Liver (tissue), 9 donors: ENCODE data around the gene ERN2. TPM values are rescaled to one million over a fixed set of nuclear protein-coding genes. Genes with fewer than 3 reads are reported as not detected.

Experiments
- DNase-seq: peaks from one replicate; pipeline ENCODE4 v3.0.0-alpha.2; 2017; ENCODE audit warnings: low spot score
- H3K27ac ChIP-seq, 2 donors: one replicate each; pipeline ENCODE4 v1.7.0; 2013; ENCODE audit warnings: inconsistent platforms in 2 of 2, low read length in 2 of 2, control low read depth in 1 of 2, low read depth in 1 of 2, mild to moderate bottlenecking in 1 of 2
- H3K27me3 ChIP-seq, 4 donors: one replicate each; pipeline versions ENCODE4 v1.6.1 to v1.7.0; 2013; ENCODE audit warnings: low read length in 3 of 4, inconsistent platforms in 1 of 4, mild to moderate bottlenecking in 1 of 4, moderate library complexity in 1 of 4; ENCODE audit not compliant: control insufficient read depth in 4 of 4, insufficient read depth in 4 of 4
- H3K36me3 ChIP-seq, 4 donors: one replicate each; pipeline versions ENCODE4 v1.6.1 to v1.7.0; 2013; ENCODE audit warnings: low read length in 3 of 4, mild to moderate bottlenecking in 3 of 4, low read depth in 1 of 4, moderate library complexity in 1 of 4; ENCODE audit not compliant: control insufficient read depth in 4 of 4, insufficient read depth in 3 of 4
- H3K4me1 ChIP-seq, 4 donors: one replicate each; pipeline versions ENCODE4 v1.6.1 to v1.7.0; 2013; ENCODE audit warnings: low read length in 3 of 4, mild to moderate bottlenecking in 3 of 4, moderate library complexity in 1 of 4; ENCODE audit not compliant: control insufficient read depth in 4 of 4, insufficient read depth in 4 of 4
- H3K4me3 ChIP-seq, 3 donors: one replicate each; pipeline versions ENCODE4 v1.6.1 to v1.7.0; 2013; ENCODE audit warnings: low read length in 3 of 3, control low read depth in 1 of 3, low read depth in 1 of 3, mild to moderate bottlenecking in 1 of 3
- H3K9ac ChIP-seq, 2 donors: one replicate each; pipeline ENCODE4 v1.7.0; 2013; ENCODE audit warnings: low read length in 2 of 2, mild to moderate bottlenecking in 2 of 2, moderate library complexity in 2 of 2, control low read depth in 1 of 2, low read depth in 1 of 2
- H3K9me3 ChIP-seq, 4 donors: one replicate each; pipeline versions ENCODE4 v1.6.1 to v1.7.0; 2013; ENCODE audit warnings: low read length in 3 of 4; ENCODE audit not compliant: control insufficient read depth in 4 of 4
- ATF3 ChIP-seq: IDR thresholded peaks from 2 replicates; pipeline ENCODE4 v1.6.1; 2016; ENCODE audit warnings: antibody characterized with exemption
- CTCF ChIP-seq: fragments of 150-350 bp; IDR thresholded peaks from 2 replicates; pipeline ENCODE4 v1.5.1; 2017; ENCODE audit warnings: improper control_type of control experiment, low read depth, low read length; ENCODE audit not compliant: missing input control
- EGR1 ChIP-seq, 2 donors: IDR thresholded peaks; 2 replicates each; pipeline ENCODE4 v1.6.1; 2016 to 2018; ENCODE audit warnings: antibody characterized with exemption in 2 of 2, low read depth in 2 of 2
- FOXA1 ChIP-seq: IDR thresholded peaks from 2 replicates; pipeline ENCODE4 v1.6.1; 2016; ENCODE audit warnings: antibody characterized with exemption
- FOXA2 ChIP-seq: IDR thresholded peaks from 2 replicates; pipeline ENCODE4 v1.6.1; 2016; ENCODE audit warnings: antibody characterized with exemption
- GABPA ChIP-seq, 2 donors: IDR thresholded peaks in 1 of 2; conservative IDR thresholded peaks in 1 of 2; 2 replicates each; pipeline ENCODE4 v1.6.1; 2016; ENCODE audit warnings: antibody characterized with exemption in 2 of 2, mild to moderate bottlenecking in 1 of 2, moderate library complexity in 1 of 2
- HNF4A ChIP-seq, 2 donors: conservative IDR thresholded peaks; 2 replicates each; pipeline ENCODE4 v1.6.1; 2016; ENCODE audit warnings: antibody characterized with exemption in 2 of 2, mild to moderate bottlenecking in 2 of 2
- HNF4G ChIP-seq: IDR thresholded peaks from 2 replicates; pipeline ENCODE4 v1.6.1; 2016; ENCODE audit warnings: antibody characterized with exemption
- JUND ChIP-seq, 2 donors: IDR thresholded peaks; 2 replicates each; pipeline ENCODE4 v1.6.1; 2016; ENCODE audit warnings: antibody characterized with exemption in 2 of 2
- NR2F2 ChIP-seq: IDR thresholded peaks from 2 replicates; pipeline ENCODE4 v1.6.1; 2016; ENCODE audit warnings: antibody characterized with exemption
- RAD21 ChIP-seq, 2 donors: IDR thresholded peaks; 2 replicates each; pipeline ENCODE4 v1.6.1; 2016; ENCODE audit warnings: antibody characterized with exemption in 2 of 2, mild to moderate bottlenecking in 2 of 2
- RXRA ChIP-seq, 2 donors: IDR thresholded peaks; 2 replicates each; pipeline ENCODE4 v1.6.1; 2017 to 2018; ENCODE audit warnings: antibody characterized with exemption in 2 of 2, mild to moderate bottlenecking in 1 of 2
- SP1 ChIP-seq: IDR thresholded peaks from 2 replicates; pipeline ENCODE4 v1.6.1; 2018; ENCODE audit warnings: antibody characterized with exemption, mild to moderate bottlenecking
- TAF1 ChIP-seq: conservative IDR thresholded peaks from 2 replicates; pipeline ENCODE4 v1.6.1; 2016; ENCODE audit warnings: antibody characterized with exemption, mild to moderate bottlenecking
- YY1 ChIP-seq: IDR thresholded peaks from 2 replicates; pipeline ENCODE4 v1.6.1; 2016; ENCODE audit warnings: antibody characterized with exemption, mild to moderate bottlenecking
- ZBTB33 ChIP-seq: IDR thresholded peaks from 2 replicates; pipeline ENCODE4 v1.6.1; 2016; ENCODE audit warnings: antibody characterized with exemption
- WGBS: extraction: QIAGEN DNeasy Blood & Tissue Kit; methylation state at CpG from one replicate; pipeline ENCODE4 v1.1.7; 2013; 5-methylcytosine and 5-hydroxymethylcytosine counted together
- polyA plus RNA-seq, 2 donors: library from polyadenylated mRNA; stranded (reverse) in 1 of 2; unstranded in 1 of 2; fragments of 200-250 nt in 1 of 2; fragments of >200 nt in 1 of 2; fragmentation: Nextera tagmentation in 1 of 2; extraction: Ambion mirVana in 1 of 2; gene quantifications; one replicate each; pipeline versions ENCODE4 v1.2.1 to v1.2.3, GENCODE V29; 2013 to 2015
- total RNA-seq, 2 donors: library from RNA; depleted of rRNA; stranded (reverse); fragments of >200 nt; gene quantifications; one replicate each; pipeline ENCODE4 v1.2.3, GENCODE V29; 2014
- TF ChIP-seq, protein P1 (sequence below): IDR thresholded peaks from 2 replicates; pipeline ENCODE4 v1.6.1; 2016; ENCODE audit warnings: antibody characterized with exemption
- TF ChIP-seq, protein P2 (sequence below): IDR thresholded peaks from 2 replicates; pipeline ENCODE4 v1.6.1; 2016; ENCODE audit warnings: antibody characterized with exemption, mild to moderate bottlenecking
- donor health status: healthy.
- donor health status: healthy.
- donor health status: healthy.
- donor health status: healthy.
- donor health status: healthy.

ERN2 gene
- total and polyA plus RNA-seq, 4 donors = 0.01 to 0.17 TPM; not detected in 2

DNA sequence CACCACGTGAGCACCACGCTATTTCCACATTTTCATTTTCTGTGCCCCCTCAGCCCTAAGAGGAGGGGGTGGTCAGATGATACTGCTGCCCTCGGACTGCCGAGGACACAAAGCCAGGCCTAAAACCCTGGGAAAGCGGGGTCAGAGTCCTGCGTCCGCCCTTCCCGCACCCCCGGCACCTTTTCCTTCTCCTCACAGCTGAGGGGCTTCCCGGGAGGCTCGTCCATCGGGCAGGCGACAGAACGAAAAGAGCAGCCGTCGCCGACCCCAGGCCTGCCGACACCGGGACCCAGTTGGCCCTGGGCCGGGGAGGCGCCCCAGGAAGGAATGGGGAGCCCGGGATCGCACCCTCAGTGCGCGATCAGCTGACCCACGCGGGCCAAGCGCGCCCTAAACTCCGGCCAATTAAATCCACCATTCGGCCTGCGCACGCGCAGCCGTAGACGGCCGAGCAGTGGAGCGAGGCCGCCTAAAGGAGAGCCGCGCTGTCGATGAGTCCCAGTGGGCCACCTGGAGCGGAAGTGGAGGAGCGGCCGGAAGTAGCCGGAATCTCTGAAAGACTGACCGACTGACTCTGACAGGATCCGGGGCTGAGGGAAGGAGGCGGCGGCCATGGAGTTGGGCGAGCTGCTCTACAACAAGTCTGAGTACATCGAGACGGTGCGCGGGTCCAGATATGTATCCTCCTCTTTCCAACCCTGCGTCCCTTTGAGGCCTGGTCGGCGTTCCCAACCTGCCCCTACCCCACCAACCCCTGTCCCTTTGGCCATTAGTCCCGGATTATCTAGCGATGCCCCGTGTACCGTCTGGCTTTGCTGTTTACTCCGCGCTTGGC lies 71.9 kb downstream of the ERN2 start, which contains the start of the genes DCTN5 and PALB2:
DCTN5 (plus strand) TSS at position 536 of the 835 bp plus-strand sequence; CDS start at position 613, 77 bp downstream.
PALB2 (minus strand) TSS at position 380 of the 835 bp plus-strand sequence; CDS start at position 227, 153 bp downstream.
- peaks cover 3 to 23% (median 20%) of the 10 kb centered on the region in 4 donors for H3K4me1 ChIP-seq
- peak within 1 kb of the TSS; percentile 86 to 100 (median 97) for H3K4me3 ChIP-seq
- no peaks in the 10 kb centered on the region for H3K27me3 ChIP-seq
- H3K9me3 ChIP-seq = no peaks in the 10 kb centered on the region
- peak; percentile 88 for DNase-seq
- peak; percentile 14 to 47 for TF ChIP-seq HNF4A (conservative IDR thresholded peaks at IDR 0.05)
- TF ChIP-seq TAF1 = no peak
- TF ChIP-seq, protein P1, sequence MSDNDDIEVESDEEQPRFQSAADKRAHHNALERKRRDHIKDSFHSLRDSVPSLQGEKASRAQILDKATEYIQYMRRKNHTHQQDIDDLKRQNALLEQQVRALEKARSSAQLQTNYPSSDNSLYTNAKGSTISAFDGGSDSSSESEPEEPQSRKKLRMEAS = peak; percentile 90
- TF ChIP-seq GABPA (IDR thresholded peaks at IDR 0.05 in 1 of 2, conservative IDR thresholded peaks at IDR 0.05 in 1 of 2) = peak; percentile 95 to 96
- no peak for TF ChIP-seq HNF4G
- TF ChIP-seq ZBTB33 = no peak
- TF ChIP-seq NR2F2 = peak; percentile 55
- no peak for TF ChIP-seq JUND (IDR thresholded peaks at IDR 0.05)
- no peak for TF ChIP-seq ATF3
- peak in 1 of 2 donors; percentile 33 for TF ChIP-seq EGR1 (IDR thresholded peaks at IDR 0.05; ENCODE audit: low read depth in 2 of 2)
- TF ChIP-seq RXRA (IDR thresholded peaks at IDR 0.05) = peak; percentile 7 to 13
- peak; percentile 94 for TF ChIP-seq YY1
- TF ChIP-seq CTCF = no peak
- TF ChIP-seq, protein P2, sequence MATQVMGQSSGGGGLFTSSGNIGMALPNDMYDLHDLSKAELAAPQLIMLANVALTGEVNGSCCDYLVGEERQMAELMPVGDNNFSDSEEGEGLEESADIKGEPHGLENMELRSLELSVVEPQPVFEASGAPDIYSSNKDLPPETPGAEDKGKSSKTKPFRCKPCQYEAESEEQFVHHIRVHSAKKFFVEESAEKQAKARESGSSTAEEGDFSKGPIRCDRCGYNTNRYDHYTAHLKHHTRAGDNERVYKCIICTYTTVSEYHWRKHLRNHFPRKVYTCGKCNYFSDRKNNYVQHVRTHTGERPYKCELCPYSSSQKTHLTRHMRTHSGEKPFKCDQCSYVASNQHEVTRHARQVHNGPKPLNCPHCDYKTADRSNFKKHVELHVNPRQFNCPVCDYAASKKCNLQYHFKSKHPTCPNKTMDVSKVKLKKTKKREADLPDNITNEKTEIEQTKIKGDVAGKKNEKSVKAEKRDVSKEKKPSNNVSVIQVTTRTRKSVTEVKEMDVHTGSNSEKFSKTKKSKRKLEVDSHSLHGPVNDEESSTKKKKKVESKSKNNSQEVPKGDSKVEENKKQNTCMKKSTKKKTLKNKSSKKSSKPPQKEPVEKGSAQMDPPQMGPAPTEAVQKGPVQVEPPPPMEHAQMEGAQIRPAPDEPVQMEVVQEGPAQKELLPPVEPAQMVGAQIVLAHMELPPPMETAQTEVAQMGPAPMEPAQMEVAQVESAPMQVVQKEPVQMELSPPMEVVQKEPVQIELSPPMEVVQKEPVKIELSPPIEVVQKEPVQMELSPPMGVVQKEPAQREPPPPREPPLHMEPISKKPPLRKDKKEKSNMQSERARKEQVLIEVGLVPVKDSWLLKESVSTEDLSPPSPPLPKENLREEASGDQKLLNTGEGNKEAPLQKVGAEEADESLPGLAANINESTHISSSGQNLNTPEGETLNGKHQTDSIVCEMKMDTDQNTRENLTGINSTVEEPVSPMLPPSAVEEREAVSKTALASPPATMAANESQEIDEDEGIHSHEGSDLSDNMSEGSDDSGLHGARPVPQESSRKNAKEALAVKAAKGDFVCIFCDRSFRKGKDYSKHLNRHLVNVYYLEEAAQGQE = no peak
- no peak for TF ChIP-seq FOXA1
- peak; percentile 59 for TF ChIP-seq SP1
- TF ChIP-seq RAD21 (IDR thresholded peaks at IDR 0.05) = no peak
- TF ChIP-seq FOXA2 = no peak
- peaks cover 6 to 11% (median 8%) of the 10 kb centered on the region in 4 donors for H3K36me3 ChIP-seq
- under 1% methylated on average over 64 of the region's 64 CpGs for WGBS
- H3K9ac ChIP-seq = peak within 1 kb of the TSS; percentile 78 to 97
- peak within 1 kb of the TSS; percentile 69 for H3K27ac ChIP-seq
